CD4-positive, alpha-beta T cell treated with Interleukin-4 for 4 hours (primary cell): ENCODE data around the gene ZNF584.
"Not testable (repeated sequence)": the region's sequence is repeated elsewhere in the genome, so short reads cannot be mapped to it uniquely, and the experiment has no call there.

Source experiments
- DNase-seq: peaks from one replicate; pipeline ENCODE4 v3.0.0-alpha.2; 2020

ZNF584 gene

DNA sequence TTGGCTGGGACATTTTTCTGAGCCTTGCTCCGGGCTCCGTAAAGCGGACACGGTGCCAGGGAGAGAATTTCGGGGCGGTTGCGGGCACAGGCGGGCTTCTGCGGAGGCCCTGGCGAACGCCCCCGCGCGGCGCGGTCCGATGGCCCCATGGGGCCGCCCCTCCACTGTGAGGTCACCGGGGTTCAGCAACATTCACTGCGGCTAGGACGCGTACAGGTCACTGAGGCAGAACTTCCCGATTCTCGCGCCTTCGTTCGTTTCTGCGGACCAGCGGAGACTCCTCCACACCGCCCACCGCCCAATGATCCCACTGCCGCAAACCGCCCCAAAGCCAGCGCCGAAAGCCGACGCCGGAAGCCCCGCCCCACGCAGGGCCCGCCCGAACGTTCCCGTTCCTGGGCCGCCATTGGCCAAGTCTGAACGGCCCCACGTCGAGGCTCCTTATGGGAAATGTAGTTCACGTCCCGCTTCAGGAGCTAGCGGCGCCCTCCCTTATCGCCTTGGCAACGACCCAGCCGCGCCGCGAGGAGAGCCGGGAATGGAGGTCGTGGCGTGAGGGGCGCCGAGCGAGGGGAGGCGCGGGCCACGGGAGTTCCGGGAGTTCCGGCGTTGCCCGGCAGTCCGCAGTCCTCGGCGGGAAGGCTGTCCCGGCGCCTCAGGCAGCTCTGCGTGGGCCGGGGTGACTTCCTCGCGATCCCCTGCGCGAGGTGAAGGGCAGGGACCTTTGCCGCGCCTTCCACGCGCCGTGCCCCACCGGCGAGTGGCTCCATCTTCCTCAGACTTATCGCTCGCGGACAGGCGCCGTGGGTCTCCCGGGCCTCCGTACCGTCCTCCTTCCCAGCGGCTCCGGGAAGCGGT, at the start of gene ZNF584:
ZNF584 (plus strand) TSS at position 498 of the 858 bp plus-strand sequence. CDS start 499 bp downstream, outside the sequence.
- peak; percentile 94 for DNase-seq

- peak; percentile 11 for DNase-seq
Measured at GRCh38 chr19:58361900-58362271, 46.6 kb upstream of the ZNF584 start.

DNA sequence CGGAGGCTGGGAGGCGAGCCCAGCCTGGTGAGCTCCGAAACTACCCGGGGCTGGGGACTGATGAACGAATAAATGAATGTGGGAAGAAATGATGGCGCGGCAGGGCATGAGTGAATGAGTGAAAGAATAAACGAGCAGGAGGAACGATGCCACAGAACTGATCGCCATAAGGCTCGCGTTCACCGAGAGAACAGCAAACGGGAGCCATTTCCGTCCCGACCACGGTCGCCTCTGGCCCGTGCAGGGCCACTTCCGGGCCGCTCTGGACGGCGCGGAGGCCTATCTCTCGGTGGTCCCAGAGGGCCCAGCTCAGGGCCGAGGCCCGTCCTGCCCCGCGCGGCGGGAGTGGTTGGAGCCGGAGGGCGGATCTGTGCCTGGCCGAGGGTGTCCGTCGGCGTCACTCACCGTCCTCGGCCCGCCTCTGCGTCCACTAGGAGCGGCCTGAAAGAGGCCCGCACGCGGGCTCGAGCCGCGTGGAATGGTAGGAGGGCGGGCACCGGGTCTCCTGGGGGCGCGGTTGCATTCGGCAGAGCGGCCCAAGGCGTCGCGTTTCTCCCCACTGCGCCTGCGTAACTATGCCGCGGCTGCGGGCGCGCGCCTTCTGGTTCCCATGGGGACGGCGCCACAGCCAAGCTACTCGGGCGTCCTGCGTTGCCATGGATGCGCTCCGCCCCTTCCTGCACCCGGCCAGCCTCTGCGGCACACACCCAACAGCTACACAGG, 46.0 kb upstream of the ZNF584 start, which contains the start of gene ZNF497:
ZNF497 (minus strand) TSS at position 480 of the 723 bp plus-strand sequence. CDS start 5,116 bp downstream, outside the sequence.
- DNase-seq, result peak; percentile 97

DNA sequence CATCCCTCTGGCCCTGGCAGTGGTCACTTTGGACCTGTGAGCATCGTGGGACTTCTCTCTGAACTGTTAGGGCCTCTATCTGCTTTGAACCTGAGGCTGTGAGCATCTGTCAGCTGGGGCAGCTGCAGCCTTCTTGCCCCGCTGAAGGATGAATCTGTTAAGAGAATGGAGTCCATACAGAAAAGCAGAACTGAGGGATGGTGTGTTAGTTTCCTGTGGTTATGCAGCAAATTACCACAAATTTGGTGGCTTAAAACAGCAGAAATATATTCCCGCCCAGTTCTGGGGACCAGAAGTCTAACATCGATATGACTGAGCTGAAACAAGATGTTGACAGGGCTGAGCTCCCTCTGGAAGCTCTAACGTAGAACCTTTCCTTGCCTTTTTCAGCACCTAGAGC, 44.3 kb upstream of the ZNF584 start:
- DNase-seq, result no peak

GRCh38 chr19:58366585-58367430, 41.6 kb upstream of the ZNF584 start:
- DNase-seq, result no peak

- DNase-seq, result no peak
Measured at GRCh38 chr19:58367698-58368454, 40.6 kb upstream of the ZNF584 start.

DNA sequence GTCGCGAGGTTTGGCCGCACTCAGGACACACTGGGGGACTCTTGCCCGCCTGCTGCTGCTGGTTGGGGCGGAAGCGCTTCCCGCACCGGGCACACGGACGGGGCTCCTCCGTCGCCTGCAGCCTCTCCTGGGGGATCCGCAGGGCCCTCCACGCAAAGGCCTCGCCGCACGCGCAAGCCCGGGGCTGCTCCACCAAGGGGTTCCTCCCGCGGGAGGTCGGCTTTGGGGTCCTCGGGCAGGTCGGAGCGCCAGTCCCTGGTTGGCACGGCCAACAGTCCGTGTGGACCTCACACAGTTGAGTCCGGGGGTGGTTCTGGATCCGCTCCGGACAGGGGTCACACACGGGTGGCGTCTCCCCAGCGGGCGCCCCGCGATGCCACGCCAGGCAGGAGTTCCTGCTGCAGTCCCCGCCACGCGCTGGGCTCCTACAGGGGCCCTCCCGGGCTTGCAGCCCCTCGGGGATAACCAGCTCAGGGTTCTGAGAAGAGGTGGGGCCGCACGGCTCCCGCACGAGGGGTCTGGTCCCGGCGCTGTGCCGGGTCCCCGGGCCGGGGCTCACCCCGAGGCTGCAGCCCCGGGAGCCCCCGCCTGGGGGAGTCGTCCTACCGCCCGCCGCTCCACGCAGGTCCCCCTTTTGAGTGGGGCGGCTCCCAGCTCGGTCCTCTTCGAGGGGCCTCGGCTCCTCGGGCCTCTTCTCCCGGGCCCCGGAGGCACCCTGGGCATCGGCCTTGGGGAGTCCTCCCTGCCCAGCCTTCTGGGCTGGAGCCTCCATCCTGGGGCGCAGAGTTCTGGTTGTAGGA, 39.7 kb upstream of the ZNF584 start:
- DNase-seq, result no peak

DNA sequence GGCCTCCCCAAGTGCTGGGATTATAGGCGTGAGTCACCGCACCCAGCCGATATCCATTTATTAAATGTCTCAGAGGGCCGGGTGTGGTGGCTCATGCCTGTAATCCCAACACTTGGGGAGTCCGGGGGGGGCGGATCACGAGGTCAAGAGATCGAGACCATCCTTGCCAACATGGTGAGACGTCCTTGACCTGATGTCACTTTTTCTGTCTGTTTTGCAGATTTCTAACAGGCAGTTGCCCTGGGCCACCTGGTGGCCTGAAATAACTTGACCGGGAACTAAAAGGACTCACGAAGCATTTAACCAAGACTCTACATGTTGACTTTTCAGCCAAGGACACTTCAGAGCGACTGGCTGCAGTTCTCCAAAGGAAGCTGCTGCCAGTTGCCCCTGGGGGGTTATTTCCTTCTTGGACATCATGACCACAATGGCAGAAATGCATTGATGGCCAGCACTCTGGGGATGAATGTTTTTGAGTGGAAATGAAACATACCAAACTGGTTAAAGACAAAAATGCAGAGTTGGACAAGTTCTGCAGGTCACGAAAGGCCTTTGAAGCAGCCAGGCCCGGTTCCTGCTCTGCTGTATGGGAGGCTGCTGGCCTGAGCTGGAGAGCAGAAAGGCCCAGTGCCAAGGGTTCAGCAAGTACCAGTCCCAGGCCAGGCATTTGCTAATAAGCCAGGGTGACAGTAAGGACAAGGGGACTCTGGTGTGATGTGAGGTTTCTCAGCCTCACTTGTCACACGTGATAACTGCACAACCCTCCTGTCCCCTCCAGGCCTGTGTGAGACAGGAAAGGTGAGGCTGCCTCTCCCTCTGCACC, 35.9 kb upstream of the ZNF584 start:
- no peak for DNase-seq

- DNase-seq, result no peak
Measured at GRCh38 chr19:58374200-58374599, 34.2 kb upstream of the ZNF584 start.

GRCh38 chr19:58376724-58377123, 31.7 kb upstream of the ZNF584 start:
- DNase-seq, result not testable (repeated sequence)

DNA sequence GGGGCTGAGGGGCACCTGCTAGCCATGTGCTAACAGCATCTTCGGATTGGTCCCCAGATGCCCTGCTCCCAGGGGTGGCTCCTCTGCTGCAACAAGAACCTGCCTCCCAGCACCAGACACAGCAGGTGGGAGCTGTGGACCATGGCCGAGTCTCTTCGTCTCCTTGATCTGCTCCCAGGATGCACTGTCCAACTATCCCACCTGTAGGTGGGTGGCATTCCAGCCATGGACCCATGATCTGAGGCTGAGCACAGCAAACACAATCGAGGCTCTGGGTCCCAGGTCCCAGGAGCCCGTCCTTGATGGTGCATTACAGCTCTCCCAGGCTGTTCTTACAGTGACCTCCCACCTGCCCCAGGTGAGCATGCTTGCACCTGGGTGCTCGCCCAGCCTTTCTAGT, 29.2 kb upstream of the ZNF584 start:
- DNase-seq, result no peak

DNA sequence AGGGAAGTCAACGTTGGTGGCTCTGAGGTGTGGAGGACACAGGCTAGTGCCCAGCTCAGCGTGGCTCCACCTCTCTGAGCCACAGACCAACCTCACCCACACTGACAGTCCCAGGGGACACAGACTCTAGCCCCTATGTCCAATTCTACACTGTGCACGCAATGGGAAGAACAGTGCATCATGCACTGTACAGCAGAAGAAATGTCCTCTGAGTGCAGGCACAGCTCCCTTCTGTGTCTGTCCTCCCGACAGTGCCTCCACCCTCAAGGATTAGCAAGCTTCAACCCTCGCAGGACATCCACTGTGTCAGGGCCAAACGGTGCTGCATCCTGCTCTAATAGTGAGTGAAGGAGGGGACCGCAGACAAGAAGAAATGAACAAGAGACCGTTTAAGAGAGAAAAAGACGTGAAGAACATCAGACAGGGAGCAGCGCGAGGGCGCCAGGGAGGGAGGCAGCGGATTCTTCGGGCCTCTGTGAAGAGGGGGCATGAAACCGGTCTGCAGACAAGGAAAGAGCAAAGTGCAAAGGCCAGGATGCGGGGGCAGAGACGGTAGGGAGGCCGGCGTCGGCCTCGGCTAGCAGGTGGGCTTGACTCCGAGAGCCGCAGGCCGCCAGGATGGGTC, 28.3 kb upstream of the ZNF584 start:
- no peak for DNase-seq

DNA sequence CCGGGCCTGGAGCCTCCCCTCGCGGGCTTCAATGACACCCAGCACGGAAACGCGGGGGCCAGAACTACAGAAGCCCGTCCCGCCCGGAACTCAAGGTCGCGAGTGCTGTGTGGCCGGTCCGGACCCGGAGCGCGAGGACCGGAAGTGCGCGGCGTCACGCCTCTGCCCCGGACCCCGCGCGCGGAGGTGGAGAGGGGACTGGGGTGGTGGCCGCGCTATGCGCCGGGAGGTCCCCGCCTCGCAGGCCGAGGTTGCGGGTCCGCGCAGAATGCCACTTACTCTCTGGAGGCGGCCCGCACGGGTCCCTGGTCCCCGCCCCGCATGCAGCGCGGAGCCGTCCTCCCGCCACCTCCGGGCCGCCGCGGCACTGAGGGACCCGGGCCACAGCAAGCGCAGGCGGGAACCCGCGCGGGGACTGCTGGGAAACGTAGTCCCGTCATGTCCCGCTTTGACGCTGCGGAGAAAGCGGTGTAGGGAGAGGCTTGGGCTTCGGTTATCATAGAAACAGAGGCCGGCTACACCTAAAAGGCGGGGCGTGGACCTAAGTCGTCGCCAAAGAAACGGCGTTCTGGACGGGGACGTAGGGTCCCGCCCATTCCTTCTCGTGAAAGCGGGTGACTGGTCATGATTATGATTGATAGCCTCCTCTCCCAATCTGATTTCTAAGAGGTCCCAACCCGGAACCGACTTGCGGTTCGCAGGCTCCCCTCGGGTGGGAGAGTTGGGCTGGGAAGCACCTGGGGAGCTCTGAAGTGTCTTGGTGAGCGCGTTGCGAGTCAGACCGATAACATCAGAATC, 27.6 kb upstream of the ZNF584 start, which contains the start of gene ZNF837:
ZNF837 (minus strand) TSS at position 369 of the 798 bp plus-strand sequence. CDS start 11,698 bp downstream, outside the sequence.
- DNase-seq, result peak; percentile 100

DNA sequence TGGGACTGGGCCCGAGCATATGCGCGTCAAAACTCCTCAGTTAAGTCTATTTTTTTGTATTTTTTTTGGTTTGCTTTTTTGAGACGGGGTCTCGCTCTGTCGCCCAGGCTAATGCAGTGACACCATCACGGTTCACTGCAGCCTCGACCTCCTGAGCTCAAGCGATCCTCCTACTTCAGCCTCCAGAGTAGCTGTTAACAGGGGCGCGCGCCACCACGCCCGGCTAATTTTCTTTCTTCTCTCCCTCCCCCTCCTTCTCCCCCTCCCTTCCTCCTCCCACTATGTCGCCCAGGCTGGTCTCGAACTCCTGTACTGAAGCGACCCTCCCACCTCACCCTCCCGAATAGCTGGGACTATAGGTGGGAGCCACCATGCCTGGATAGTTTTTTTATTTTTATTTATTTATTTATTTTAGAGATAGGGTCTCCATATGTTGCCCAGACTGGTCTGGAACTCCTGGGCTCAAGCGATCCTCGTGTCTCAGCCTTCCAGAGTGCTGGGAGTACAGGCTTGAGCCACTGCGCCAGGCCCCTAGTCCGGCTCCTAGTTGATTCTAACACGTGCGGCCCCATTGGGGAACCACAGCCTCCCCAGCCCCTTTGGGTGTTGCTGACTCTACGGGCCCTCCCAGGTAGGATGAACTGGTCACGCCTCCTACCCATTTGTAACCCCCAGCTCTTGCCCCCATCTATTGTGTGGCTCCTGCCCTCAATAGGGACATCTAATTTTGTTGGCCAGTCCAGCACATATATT, 26.8 kb upstream of the ZNF584 start:
- no peak for DNase-seq

DNA sequence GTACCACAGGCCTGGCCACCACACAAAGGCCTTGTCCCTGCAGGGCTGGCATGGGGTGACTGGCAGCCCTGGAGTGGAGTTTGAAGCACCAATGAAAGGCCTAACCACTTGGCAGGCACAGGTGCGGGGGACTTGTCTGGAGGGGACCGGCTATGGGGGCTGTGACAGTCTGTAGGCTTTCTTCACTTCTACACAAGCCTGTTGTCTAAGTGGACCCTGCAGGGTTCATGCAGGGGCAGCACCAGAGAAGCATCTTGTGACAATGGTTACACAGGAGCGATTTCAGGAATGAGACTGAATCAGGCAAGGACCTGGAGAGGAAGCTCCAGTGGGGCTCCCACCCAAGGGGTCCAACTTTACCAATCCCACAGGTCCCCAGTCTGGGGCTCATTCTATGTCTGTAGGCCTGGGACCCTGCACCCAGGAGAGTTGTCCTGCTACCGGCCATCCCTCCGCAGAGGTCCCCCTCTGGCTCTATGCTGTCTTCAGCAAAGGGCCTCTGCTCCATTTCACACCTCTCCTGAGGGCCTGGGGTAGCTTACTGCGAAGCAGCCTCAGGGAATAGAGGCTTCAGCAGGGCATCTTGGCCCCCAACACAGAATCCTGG, 25.3 kb upstream of the ZNF584 start:
- no peak for DNase-seq

- DNase-seq, result no peak
Measured at GRCh38 chr19:58385313-58385890, 23.0 kb upstream of the ZNF584 start.

DNA sequence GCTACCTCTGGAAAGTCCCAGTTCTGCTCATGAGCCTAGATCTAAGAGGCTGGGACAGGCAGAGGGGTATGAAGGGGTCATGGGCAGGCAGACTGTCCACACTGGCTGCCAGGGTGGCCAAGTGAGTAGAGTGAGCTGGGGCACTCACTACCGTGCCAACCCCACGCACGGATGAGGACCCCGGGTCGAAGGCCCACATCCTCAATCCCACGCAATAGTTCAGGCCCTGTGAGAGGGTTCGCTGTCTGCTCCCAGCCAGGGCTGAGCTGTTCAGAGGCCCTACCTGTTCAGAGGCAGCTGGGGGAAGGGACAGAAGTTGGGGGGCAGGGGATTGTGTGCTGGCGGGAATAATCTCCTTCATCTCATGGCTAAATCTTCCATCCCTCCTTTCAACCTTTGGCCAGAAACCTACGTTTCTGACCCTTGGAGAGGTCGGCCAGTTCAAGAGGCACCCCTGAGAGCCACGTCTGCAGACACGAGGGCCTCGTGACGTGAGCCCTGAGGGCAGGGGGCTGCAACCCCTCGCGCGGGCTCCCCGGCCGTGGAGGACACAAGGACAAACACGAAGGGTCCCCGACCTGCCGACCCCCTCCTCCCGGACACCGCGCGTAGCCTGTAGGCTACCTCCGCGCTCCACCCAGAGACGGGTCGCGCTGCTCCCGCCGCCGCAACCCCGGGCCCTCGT, 22.4 kb upstream of the ZNF584 start:
- DNase-seq, result no peak
